HG03097 (cell line): Measurements from ENCODE around the gene SLC25A12.
"Not testable (repeated sequence)": the region's sequence is repeated elsewhere in the genome, so short reads cannot be mapped to it uniquely, and the experiment has no call there.

ENCODE experiments used
- ATAC-seq: cut with Tn5 transposase; IDR thresholded peaks from one replicate; pipeline ENCODE4 v1.9.1; 2021; ENCODE audit not compliant: unreplicated experiment, low FRiP score

SLC25A12 gene

GRCh38 chr2:171793691-171794678, 100.1 kb downstream of the SLC25A12 start:
- ATAC-seq = no peak

- ATAC-seq = no peak
Measured at GRCh38 chr2:171792886-171793580, 101.0 kb downstream of the SLC25A12 start.

- no peak for ATAC-seq
Measured at GRCh38 chr2:171792157-171792556, 101.9 kb downstream of the SLC25A12 start.

- no peak for ATAC-seq
Measured at GRCh38 chr2:171791361-171791760, 102.7 kb downstream of the SLC25A12 start.

- no peak for ATAC-seq
Measured at GRCh38 chr2:171789956-171790355, 104.1 kb downstream of the SLC25A12 start.

GRCh38 chr2:171788316-171788993, 105.6 kb downstream of the SLC25A12 start:
- ATAC-seq = no peak

- no peak for ATAC-seq
Measured at GRCh38 chr2:171787333-171788072, 106.5 kb downstream of the SLC25A12 start.

- ATAC-seq = no peak
Measured at GRCh38 chr2:171785450-171785849, 108.6 kb downstream of the SLC25A12 start.

GRCh38 chr2:171778515-171778914, 115.5 kb downstream of the SLC25A12 start:
- ATAC-seq = no peak

- ATAC-seq = not testable (repeated sequence)
Measured at GRCh38 chr2:171774581-171774980, 119.5 kb downstream of the SLC25A12 start.

GRCh38 chr2:171772373-171772772, 121.7 kb downstream of the SLC25A12 start:
- no peak for ATAC-seq

GRCh38 chr2:171771463-171771862, 122.6 kb downstream of the SLC25A12 start:
- ATAC-seq = no peak

- ATAC-seq = no peak
Measured at GRCh38 chr2:171763602-171764001, 130.4 kb downstream of the SLC25A12 start.

- no peak for ATAC-seq
Measured at GRCh38 chr2:171762879-171763573, 131.0 kb downstream of the SLC25A12 start.

GRCh38 chr2:171761176-171761575, 132.9 kb downstream of the SLC25A12 start:
- ATAC-seq = not testable (repeated sequence)

- ATAC-seq = not testable (repeated sequence)
Measured at GRCh38 chr2:171758762-171759161, 135.3 kb downstream of the SLC25A12 start.

GRCh38 chr2:171754254-171754939, 139.6 kb downstream of the SLC25A12 start:
- ATAC-seq = no peak

GRCh38 chr2:171747371-171747770, 146.7 kb downstream of the SLC25A12 start:
- no peak for ATAC-seq

GRCh38 chr2:171745806-171746205, 148.2 kb downstream of the SLC25A12 start:
- no peak for ATAC-seq
